GM12875 (cell line): ENCODE data around the gene MRPL20.

Experiments
- H3K4me3 ChIP-seq: one replicate; pipeline ENCODE4 v1.5.1; 2011; ENCODE audit warnings: low read depth, low read length, control low read depth
- TF ChIP-seq, protein P1 (sequence below): IDR thresholded peaks from 2 replicates; pipeline ENCODE4 v1.5.1; 2011; ENCODE audit warnings: low read depth, mild to moderate bottlenecking, control low read depth, inconsistent platforms, low read length, moderate library complexity, borderline replicate concordance; ENCODE audit not compliant: insufficient read depth

MRPL20 gene

DNA sequence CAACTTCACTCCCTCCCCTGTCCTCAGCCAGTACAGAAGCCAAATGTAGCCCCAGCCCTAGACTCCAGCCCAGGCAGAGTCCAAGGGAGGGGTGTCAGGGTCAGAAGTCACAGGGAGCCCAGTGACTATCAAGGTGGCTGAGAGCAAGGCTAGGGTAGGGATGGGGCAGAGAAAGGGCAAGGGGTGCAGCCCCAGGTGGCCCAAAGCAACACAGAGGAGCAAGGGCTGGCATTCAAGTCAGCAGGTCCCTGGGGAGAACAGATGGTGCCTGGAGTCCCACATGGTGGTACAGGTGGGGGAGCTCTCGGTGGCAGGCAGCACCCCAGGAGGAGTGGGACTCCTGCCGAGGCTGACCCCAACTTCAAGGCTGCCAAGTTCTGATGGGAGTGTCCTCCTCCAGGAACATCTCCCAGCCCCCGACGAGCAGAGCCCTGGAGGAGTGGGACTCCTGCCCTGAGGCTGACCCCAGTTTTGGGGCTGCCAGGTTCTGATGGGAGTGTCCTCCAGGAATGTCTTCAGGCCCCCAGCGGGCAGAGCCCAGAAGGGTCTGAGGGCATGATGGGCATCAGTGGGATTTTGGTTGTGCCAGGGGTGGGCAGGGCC is 54.2 kb downstream of the MRPL20 start:
- TF ChIP-seq, protein P1, sequence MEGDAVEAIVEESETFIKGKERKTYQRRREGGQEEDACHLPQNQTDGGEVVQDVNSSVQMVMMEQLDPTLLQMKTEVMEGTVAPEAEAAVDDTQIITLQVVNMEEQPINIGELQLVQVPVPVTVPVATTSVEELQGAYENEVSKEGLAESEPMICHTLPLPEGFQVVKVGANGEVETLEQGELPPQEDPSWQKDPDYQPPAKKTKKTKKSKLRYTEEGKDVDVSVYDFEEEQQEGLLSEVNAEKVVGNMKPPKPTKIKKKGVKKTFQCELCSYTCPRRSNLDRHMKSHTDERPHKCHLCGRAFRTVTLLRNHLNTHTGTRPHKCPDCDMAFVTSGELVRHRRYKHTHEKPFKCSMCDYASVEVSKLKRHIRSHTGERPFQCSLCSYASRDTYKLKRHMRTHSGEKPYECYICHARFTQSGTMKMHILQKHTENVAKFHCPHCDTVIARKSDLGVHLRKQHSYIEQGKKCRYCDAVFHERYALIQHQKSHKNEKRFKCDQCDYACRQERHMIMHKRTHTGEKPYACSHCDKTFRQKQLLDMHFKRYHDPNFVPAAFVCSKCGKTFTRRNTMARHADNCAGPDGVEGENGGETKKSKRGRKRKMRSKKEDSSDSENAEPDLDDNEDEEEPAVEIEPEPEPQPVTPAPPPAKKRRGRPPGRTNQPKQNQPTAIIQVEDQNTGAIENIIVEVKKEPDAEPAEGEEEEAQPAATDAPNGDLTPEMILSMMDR, result no peak
- no peak overlapping the region for H3K4me3 ChIP-seq
